Esophagus squamous epithelium (tissue), 4 donors: ENCODE measurements around the gene CHCHD10.

Experiments
- CTCF ChIP-seq, 6 experiments: fragments of 450-650 bp in 4 of 6; fragments of 200-600 bp in 2 of 6; sonication (generic) in 2 of 6; IDR thresholded peaks; one replicate each; pipeline ENCODE4 v1.5.1; 2016 to 2019; ENCODE audit warnings: antibody characterized with exemption in 6 of 6, mild to moderate bottlenecking in 4 of 6, moderate library complexity in 4 of 6
- POLR2A ChIP-seq, 4 donors: fragments of 450-650 bp; IDR thresholded peaks; one replicate each; pipeline ENCODE4 v1.6.1; 2017; ENCODE audit warnings: antibody characterized with exemption in 4 of 4, mild to moderate bottlenecking in 4 of 4, moderate library complexity in 3 of 4

GRCh38 chr22:23775779-23776375, 8.1 kb upstream of the CHCHD10 start:
- TF ChIP-seq POLR2A (IDR thresholded peaks at IDR 0.05) (no peak), CTCF (IDR thresholded peaks at IDR 0.05) (no peak)
